ENCODE measurements around the gene CDKN2B-AS1.

DNA sequence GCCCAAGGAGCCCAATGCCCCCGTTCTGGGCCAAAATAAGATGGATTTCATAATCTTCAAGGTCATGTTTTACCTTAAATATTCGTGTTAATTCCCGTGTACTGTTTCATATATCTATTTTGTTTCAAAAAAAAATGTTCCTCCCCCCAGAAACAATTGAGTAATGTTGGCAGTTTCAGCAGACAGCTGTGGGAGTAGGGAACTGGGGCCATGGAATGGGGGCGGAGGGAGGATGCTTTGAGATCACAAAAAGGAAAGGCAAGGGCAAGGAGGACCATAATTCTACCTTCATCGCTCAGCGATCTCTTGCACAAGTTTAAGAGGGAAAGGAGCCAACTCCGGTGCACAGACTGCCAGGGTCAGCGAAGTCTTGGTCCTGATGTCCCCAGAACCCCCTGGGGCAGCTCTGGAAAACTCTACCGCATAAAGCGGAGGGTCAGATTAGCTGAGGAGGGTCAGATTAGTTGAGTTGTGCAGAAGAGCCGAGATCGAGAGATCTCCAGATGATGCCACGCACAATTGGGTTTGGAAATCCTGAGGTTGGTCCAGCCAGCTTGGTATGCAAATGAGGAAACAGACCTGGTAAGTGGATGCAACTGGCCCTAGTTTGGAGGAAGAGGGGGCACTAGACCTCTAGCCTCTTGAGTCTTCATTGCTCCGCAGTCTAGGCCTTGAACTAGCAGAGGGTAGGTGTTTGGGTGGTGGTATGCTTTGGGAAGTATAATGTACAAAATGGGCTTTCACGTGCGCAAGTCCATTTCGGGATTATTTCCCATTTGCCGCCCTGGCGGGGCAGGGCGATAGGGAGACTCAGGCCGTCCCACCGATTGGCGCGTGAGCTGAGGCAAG, 24.4 kb upstream of the CDKN2B-AS1 start:
- TF ChIP-seq, protein P1, sequence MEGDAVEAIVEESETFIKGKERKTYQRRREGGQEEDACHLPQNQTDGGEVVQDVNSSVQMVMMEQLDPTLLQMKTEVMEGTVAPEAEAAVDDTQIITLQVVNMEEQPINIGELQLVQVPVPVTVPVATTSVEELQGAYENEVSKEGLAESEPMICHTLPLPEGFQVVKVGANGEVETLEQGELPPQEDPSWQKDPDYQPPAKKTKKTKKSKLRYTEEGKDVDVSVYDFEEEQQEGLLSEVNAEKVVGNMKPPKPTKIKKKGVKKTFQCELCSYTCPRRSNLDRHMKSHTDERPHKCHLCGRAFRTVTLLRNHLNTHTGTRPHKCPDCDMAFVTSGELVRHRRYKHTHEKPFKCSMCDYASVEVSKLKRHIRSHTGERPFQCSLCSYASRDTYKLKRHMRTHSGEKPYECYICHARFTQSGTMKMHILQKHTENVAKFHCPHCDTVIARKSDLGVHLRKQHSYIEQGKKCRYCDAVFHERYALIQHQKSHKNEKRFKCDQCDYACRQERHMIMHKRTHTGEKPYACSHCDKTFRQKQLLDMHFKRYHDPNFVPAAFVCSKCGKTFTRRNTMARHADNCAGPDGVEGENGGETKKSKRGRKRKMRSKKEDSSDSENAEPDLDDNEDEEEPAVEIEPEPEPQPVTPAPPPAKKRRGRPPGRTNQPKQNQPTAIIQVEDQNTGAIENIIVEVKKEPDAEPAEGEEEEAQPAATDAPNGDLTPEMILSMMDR (IDR thresholded peaks at IDR 0.05 in 8 of 11, conservative IDR thresholded peaks at IDR 0.05 in 3 of 11), result no peak
- TF ChIP-seq POLR2AphosphoS5 (IDR thresholded peaks at IDR 0.05), result no peak
